GM20431 (cell line): Measurements from ENCODE around the gene ZC3H6.
"Not testable (repeated sequence)": the region's sequence is repeated elsewhere in the genome, so short reads cannot be mapped to it uniquely, and the experiment has no call there.

Source experiments
- in situ Hi-C: fragments of 300-500 bp; cut with MseI, MboI; formaldehyde crosslinking; loops from one replicate; pipeline ENCODE4 v1.15.0; 2020; ENCODE audit warnings: low sequenced_read_pairs; ENCODE audit not compliant: unreplicated experiment

Gene ZC3H6

GRCh38 chr2:112317303-112318158 lies 42.1 kb downstream of the ZC3H6 start:
- in situ Hi-C loops: no loop called here

- in situ Hi-C loops: no loop called here
Observed at GRCh38 chr2:112318515-112318914, 43.1 kb downstream of the ZC3H6 start.

GRCh38 chr2:112321375-112322320 lies 46.3 kb downstream of the ZC3H6 start:
- in situ Hi-C loops: no loop called here

DNA sequence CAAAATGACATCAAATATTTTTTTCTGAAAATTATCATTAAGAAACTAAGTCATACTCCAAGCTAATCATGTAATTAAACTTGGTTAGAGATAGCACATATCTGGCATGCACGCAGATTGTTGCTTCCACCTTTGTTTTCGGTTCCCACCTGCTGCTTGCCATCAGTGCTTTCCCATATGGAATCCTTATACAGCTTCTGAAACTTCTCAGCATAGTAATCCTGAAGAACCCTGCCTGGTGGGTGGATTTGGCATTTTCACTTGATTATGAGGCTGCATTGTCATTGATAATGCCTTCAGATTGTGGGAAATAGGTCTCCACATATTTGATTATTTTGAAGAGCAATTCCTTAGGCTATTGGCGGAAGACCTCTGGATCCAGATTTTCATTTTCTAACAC lies 47.5 kb downstream of the ZC3H6 start:
- in situ Hi-C loops: no loop called here

- in situ Hi-C loops: no loop called here
Observed at GRCh38 chr2:112332123-112332696, 56.8 kb downstream of the ZC3H6 start.

- in situ Hi-C loops: no loop called here
Observed at GRCh38 chr2:112335600-112335999, 60.2 kb downstream of the ZC3H6 start.

GRCh38 chr2:112339986-112340385 lies 64.6 kb downstream of the ZC3H6 start:
- in situ Hi-C loops: no loop called here

GRCh38 chr2:112340475-112341267 lies 65.3 kb downstream of the ZC3H6 start:
- in situ Hi-C loops: no loop called here

- in situ Hi-C loops: no loop called here
Observed at GRCh38 chr2:112342067-112342550, 66.7 kb downstream of the ZC3H6 start.

- in situ Hi-C loops: no loop called here
Observed at GRCh38 chr2:112343827-112344585, 68.6 kb downstream of the ZC3H6 start.

- in situ Hi-C loops: no loop called here
Observed at GRCh38 chr2:112345030-112346027, 69.9 kb downstream of the ZC3H6 start.

DNA sequence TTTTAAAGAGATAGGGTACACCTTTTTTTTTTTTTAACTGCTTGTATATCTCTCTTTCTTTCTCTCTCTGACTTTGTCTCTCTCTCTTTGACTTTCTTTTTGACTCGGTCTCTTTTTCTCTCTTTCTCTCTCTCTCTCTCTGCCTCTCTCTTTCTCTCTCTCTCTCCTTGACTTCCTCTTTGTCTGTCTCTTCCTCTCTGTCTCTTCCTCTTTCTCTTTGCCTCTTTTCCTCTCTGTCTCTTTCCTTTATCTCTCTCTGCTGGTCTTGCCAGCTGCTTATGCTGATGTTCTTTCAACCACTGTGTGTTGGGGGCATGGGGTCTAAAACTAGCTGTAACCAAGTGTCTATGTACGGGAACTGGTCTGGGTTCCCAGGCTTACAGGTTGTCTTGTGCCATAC lies 76.9 kb downstream of the ZC3H6 start:
- in situ Hi-C loops: not testable (repeated sequence)

GRCh38 chr2:112352809-112353603 lies 77.6 kb downstream of the ZC3H6 start:
- in situ Hi-C loops: not testable (repeated sequence)

DNA sequence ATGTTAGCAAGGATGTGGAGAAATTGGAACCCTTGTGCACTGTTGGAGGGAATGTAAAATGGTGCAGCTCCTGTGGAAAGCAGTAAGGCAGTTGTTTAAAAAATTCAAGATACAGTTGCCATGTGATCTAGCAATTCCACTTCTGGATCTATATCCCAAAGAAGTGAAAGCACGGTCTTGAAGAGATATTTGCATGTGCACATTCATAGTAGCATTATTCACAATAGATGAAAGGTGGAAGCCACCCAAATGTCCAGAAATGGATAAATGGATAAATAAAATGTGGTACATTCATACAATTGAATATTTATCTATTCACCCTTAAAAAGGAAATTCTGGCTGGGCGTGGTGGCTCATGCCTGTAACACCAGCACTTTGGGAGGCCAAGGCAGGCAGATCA lies 78.9 kb downstream of the ZC3H6 start:
- in situ Hi-C loops: not testable (repeated sequence)

- in situ Hi-C loops: not testable (repeated sequence)
Observed at GRCh38 chr2:112360055-112360454, 84.7 kb downstream of the ZC3H6 start.
